GM12873 (cell line): ENCODE measurements around the gene ARHGAP42.
A peak's percentile ranks its signal among the peaks of the same experiment; 100 is the strongest.

Experiments used
- CTCF ChIP-seq: IDR thresholded peaks from 2 replicates; pipeline ENCODE4 v1.5.1; 2012; ENCODE audit warnings: low read depth, mild to moderate bottlenecking, moderate library complexity, low read length, control low read depth; ENCODE audit not compliant: insufficient read depth; ENCODE audit errors: missing control alignments

The ARHGAP42 gene

DNA sequence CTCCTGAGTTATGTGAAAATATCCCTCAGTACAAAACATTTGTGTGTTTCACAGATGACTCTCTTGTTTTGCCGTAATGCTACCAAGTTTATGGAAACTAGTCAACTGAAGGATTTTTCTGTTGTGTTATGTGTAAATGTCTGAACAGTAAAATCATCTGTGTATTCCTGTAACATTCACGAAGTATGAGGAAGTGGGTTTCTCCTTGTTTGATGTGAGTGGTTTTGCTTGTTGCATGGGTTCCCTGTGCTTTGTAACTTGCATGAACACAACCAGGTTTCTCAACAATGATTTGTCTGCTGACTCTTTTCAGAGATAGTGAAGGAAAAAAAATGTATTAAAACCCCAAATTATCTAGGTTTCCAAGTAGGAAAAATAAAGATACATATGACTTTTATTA is 304.5 kb downstream of the ARHGAP42 start:
- TF ChIP-seq CTCF: no peak

DNA sequence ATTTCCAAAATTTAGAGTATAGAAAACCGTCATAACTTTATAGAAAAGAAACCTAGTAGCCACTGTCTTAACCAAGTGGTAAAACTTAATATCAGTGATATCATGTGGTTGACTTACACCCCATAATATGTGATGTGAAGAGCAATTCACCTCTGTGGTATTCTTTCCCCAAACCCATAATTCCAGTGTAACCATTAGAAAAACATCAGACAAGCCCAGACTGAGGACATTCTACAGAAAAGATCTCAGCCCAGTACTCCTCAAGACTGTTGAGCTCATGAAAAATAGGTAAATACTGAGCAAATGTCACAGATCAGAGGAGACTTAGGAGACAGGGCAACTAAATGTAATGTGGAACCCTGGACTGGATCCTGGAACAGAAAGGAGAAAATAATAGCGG is 307.9 kb downstream of the ARHGAP42 start:
- no peak for TF ChIP-seq CTCF

DNA sequence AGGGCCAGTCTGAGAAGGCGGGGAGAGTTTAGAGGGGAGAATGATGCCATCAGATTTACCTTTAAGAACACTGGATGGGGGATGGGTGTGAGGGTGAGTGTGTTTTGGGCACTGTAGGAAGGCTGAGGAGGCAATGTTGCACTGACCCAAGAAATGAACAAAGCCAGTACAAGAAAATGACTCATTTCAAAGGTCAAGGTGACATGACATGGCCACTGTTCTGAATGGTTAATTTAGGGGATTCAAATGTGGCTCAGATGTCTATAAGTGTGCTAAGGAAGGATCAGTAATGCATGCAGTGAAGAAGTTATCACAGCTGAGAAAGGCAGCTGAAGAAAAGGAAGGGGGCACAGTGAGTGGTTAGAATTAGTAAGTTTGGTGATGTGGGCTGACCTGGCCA is 312.7 kb downstream of the ARHGAP42 start:
- no peak for TF ChIP-seq CTCF

DNA sequence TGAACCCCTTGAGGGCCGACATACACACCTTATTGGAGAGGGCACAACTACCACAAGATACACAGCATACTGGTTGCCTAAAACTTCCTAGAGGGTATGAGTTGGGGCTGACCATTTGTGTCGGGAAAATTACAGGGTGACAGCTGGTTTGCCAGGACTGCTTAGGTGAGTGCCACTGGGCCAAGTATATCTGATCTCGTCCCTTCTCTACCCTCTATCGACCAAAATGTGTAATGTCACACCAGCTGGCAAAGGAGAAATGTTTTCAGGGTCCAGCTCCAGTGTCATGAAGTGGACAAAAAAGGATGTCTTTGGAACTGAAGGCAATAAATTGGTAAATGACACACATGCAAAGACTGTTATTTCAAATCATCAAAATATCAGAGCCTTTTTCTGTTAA is 316.4 kb downstream of the ARHGAP42 start:
- TF ChIP-seq CTCF: peak; percentile 43

- no peak for TF ChIP-seq CTCF
Measured at GRCh38 chr11:101008961-101009689, 322.0 kb downstream of the ARHGAP42 start.

GRCh38 chr11:101009690-101010055 is 322.6 kb downstream of the ARHGAP42 start:
- no peak for TF ChIP-seq CTCF

GRCh38 chr11:101010899-101011298 is 323.8 kb downstream of the ARHGAP42 start:
- no peak for TF ChIP-seq CTCF

DNA sequence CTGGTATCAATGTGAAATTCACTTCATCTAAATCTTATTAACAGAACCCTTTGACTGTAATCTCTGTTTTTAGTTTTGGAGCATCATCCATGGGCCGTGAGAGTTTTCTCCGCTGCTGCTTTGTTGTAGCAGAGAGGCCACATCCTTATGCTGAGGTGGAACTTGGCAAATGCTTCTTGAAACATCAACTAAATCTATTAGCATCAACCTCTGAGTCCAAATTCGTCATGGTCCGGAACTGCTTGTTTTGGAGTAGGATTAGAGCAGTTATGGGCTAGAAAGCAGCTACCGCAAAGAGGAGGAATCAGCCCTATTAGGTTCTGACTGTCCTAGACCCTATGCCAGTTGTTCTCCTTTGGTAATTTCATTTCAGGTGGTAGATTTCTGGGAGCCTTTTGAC is 324.8 kb downstream of the ARHGAP42 start:
- TF ChIP-seq CTCF: no peak
